GM12873 (cell line): ENCODE data around the gene CLPSL2.

ENCODE experiments used
- CTCF ChIP-seq: IDR thresholded peaks from 2 replicates; pipeline ENCODE4 v1.5.1; 2012; ENCODE audit warnings: low read depth, mild to moderate bottlenecking, moderate library complexity, low read length, control low read depth; ENCODE audit not compliant: insufficient read depth; ENCODE audit errors: missing control alignments

Gene CLPSL2

DNA sequence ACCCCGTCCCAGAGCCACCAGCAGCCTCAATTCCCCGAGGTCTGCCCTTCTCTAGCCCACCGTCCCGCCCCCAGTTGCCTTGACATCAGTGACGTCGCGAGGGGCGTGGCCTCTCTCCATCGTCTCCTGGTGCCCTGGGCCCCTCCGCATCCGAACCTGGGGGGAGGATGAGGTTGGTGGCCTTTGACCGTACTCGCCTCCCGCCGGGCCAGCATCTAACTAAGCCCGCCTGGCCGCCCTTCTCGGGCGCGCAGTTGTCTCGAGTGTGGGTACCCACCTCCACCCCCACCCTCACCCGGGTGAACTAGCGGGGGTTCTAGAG, 45.0 kb upstream of the CLPSL2 start:
- TF ChIP-seq CTCF = no peak

- peak; percentile 18 for TF ChIP-seq CTCF
Measured at GRCh38 chr6:35731736-35732532, 44.5 kb upstream of the CLPSL2 start.

GRCh38 chr6:35733633-35734032, 42.8 kb upstream of the CLPSL2 start:
- no peak for TF ChIP-seq CTCF

GRCh38 chr6:35735452-35735851, 40.9 kb upstream of the CLPSL2 start:
- TF ChIP-seq CTCF = no peak

DNA sequence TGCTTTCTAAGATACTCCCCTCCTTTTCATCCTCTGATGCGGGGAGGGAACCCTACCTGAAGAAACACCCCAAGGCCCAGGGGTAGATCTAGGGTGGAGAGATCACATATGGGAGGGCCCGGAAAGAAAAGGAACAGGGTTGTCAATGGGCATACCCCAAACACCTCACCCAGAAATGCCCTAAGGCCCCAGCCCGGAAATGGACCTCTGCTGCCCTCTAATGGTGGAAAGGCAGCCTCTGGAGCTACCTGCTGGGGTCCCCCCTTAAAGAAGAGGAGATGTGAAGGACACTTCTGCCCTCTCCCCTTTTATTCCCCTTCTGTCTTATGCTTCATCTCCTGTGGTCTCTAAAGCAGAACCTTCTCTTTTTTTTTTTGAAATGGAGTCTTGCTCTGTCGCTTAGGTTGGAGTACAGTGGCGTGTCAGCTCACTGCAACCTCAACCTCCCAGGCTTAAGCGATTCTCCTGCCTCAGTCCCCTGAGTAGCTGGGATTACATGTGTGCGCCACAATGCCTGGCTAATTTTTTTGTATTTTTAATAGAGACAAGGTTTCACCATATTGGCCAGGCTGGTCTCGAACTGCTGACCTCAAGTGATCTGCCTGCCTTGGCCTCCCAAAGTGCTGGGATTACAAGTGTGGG, 40.0 kb upstream of the CLPSL2 start:
- TF ChIP-seq CTCF = peak; percentile 95

- TF ChIP-seq CTCF = no peak
Measured at GRCh38 chr6:35736982-35737412, 39.4 kb upstream of the CLPSL2 start, which contains the start of gene ARMC12. ARMC12 (plus strand) TSS chr6:35737032; CDS start chr6:35737109, 77 bp downstream.

DNA sequence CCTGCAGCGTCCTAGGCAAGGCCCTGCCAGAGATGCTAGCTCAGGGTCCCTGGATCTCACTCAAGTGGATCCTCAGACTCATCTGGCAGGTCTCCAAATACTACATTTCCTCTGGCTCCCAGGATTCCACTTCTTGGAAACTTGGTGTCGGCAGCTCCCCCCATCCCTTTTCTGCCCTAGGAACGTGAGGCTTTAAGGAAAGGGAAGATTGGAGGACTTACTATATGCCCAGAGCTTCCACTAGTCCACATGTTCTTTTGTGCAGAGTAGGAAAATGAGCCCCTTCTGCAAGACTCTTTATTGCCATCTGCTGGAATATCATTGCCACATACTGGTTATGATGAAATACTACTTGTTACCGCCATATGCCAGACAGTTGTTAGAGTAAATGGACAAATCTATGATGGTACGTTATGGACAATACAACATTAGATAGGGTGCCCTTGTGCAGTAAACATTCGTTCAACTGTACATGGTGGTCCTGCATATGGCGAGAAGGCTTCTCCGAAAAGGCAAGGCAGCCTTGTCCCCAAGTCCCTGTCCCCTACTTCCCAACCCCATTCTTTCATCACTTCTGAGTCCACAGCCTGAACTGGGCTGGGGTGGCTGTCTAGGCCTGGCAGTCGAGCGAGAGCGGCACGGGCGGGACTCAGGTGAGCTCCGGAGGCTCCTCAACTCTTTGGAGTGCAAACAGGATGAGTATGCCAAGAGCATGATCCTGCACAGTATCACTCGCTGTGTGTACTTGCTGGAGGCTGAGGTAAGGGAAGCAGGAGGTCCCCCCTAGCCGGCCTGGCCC, 38.8 kb upstream of the CLPSL2 start:
- peak; percentile 79 for TF ChIP-seq CTCF
